GM23338 (cell line): ENCODE results near the gene TRIM27. TPM values are rescaled to one million over a fixed set of nuclear protein-coding genes. Genes with fewer than 3 reads are reported as not detected.
A peak's percentile ranks its signal among the peaks of the same experiment; 100 is the strongest.

Source experiments
- ATAC-seq: fragments of 200-7000 bp; cut with Tn5 transposase; 3 replicates; pipeline ENCODE4 v1.9.1; 2020
- DNase-seq: peaks from one replicate; pipeline ENCODE4 v3.0.0-alpha.2; 2015; ENCODE audit warnings: low spot score
- H2AFZ ChIP-seq: fragments of 200-600 bp; sonication (generic); 2 replicates; pipeline ENCODE4 v1.8.0; 2016; ENCODE audit warnings: antibody characterized with exemption, mild to moderate bottlenecking, moderate library complexity
- H3F3A ChIP-seq: fragments of 200-600 bp; sonication (generic); replicated peaks from 2 replicates; pipeline ENCODE4 v1.8.0; 2017; ENCODE audit warnings: antibody characterized with exemption, mixed run types, low read depth
- H3K27ac ChIP-seq: fragments of 200-600 bp; sonication (generic); 2 replicates; pipeline ENCODE4 v1.6.1; 2016; ENCODE audit warnings: low read depth
- H3K27me3 ChIP-seq: fragments of 200-600 bp; sonication (generic); 2 replicates; pipeline ENCODE4 v1.8.0; 2016; ENCODE audit warnings: mild to moderate bottlenecking, mixed run types, moderate library complexity; ENCODE audit not compliant: insufficient read depth
- H3K36me3 ChIP-seq: fragments of 200-600 bp; sonication (generic); 2 replicates; pipeline ENCODE4 v1.8.0; 2016; ENCODE audit warnings: mild to moderate bottlenecking; ENCODE audit not compliant: insufficient read depth
- H3K4me1 ChIP-seq: fragments of 200-600 bp; sonication (generic); 2 replicates; pipeline ENCODE4 v1.8.0; 2016; ENCODE audit warnings: mild to moderate bottlenecking, moderate library complexity; ENCODE audit not compliant: insufficient read depth
- H3K4me2 ChIP-seq: fragments of 200-600 bp; sonication (generic); 2 replicates; pipeline ENCODE4 v1.7.1; 2017; ENCODE audit warnings: mixed run types
- H3K4me3 ChIP-seq: fragments of 200-600 bp; sonication (generic); 2 replicates; pipeline ENCODE4 v1.6.1; 2016; ENCODE audit warnings: mixed run types
- H3K79me2 ChIP-seq: fragments of 200-600 bp; sonication (generic); replicated peaks from 2 replicates; pipeline ENCODE4 v1.8.0; 2017; ENCODE audit warnings: mild to moderate bottlenecking; ENCODE audit not compliant: insufficient read depth
- H3K9me2 ChIP-seq: fragments of 200-600 bp; sonication (generic); 2 replicates; pipeline ENCODE4 v1.8.0; 2017; ENCODE audit not compliant: insufficient read depth
- H4K20me1 ChIP-seq: fragments of 200-600 bp; sonication (generic); replicated peaks from 2 replicates; pipeline ENCODE4 v1.8.0; 2017; ENCODE audit warnings: mild to moderate bottlenecking; ENCODE audit not compliant: insufficient read depth
- H3K27ac Mint-ChIP-seq: 2 replicates; pipeline ENCODE4 v1.8.0; 2020; ENCODE audit warnings: inconsistent platforms, mild to moderate bottlenecking, moderate library complexity, mixed read lengths
- H3K27me3 Mint-ChIP-seq: 3 replicates; pipeline ENCODE4 v1.8.0; 2022; ENCODE audit warnings: low read depth, mild to moderate bottlenecking, moderate library complexity, mixed read lengths, inconsistent platforms; ENCODE audit not compliant: insufficient read depth, poor library complexity
- H3K36me3 Mint-ChIP-seq: 3 replicates; pipeline ENCODE4 v1.8.0; 2021; ENCODE audit warnings: low read depth, mild to moderate bottlenecking, inconsistent platforms, moderate library complexity, mixed read lengths
- H3K4me1 Mint-ChIP-seq: 3 replicates; pipeline ENCODE4 v1.8.0; 2020; ENCODE audit warnings: mild to moderate bottlenecking, inconsistent platforms, mixed read lengths
- H3K4me3 Mint-ChIP-seq: 3 replicates; pipeline ENCODE4 v1.8.0; 2021; ENCODE audit warnings: moderate library complexity, mild to moderate bottlenecking, inconsistent platforms, mixed read lengths
- H3K9me3 Mint-ChIP-seq: 3 replicates; pipeline ENCODE4 v1.8.0; 2020; ENCODE audit warnings: moderate library complexity, mild to moderate bottlenecking, inconsistent platforms, mixed read lengths
- CREB1 ChIP-seq: fragments of 250-450 bp; sonication (Bioruptor Pico); IDR thresholded peaks from 2 replicates; pipeline ENCODE4 v1.5.0; 2020; ENCODE audit warnings: low read depth, mild to moderate bottlenecking, moderate library complexity
- CTCF ChIP-seq, 2 experiments: fragments of 200-600 bp in 1 of 2; sonication (generic) in 1 of 2; conservative IDR thresholded peaks; 2 replicates each; pipeline versions ENCODE4 v1.5.1 to v1.6.1; 2016 to 2017; ENCODE audit warnings: antibody characterized with exemption in 2 of 2, low read depth in 2 of 2, mild to moderate bottlenecking in 2 of 2, moderate library complexity in 1 of 2
- EZH2 ChIP-seq: fragments of 200-600 bp; sonication (generic); IDR thresholded peaks from one replicate; pipeline ENCODE4 v1.8.0; 2017; ENCODE audit warnings: antibody characterized with exemption, mild to moderate bottlenecking, low read depth; ENCODE audit not compliant: unreplicated experiment
- EZH2phosphoT487 ChIP-seq: fragments of 200-600 bp; sonication (generic); IDR thresholded peaks from one replicate; pipeline ENCODE4 v1.8.1; 2018; ENCODE audit warnings: antibody characterized with exemption; ENCODE audit not compliant: unreplicated experiment
- JUNB ChIP-seq: IDR thresholded peaks from one replicate; pipeline ENCODE4 v1.6.1; 2016; ENCODE audit warnings: antibody characterized with exemption; ENCODE audit not compliant: unreplicated experiment
- NANOG ChIP-seq: IDR thresholded peaks from 2 replicates; pipeline ENCODE4 v1.6.1; 2016; ENCODE audit warnings: antibody characterized with exemption, borderline replicate concordance
- POLR2AphosphoS5 ChIP-seq: IDR thresholded peaks from 2 replicates; pipeline ENCODE4 v1.6.1; 2016; ENCODE audit warnings: antibody characterized with exemption, low read depth
- STAT1 ChIP-seq: IDR thresholded peaks from one replicate; pipeline ENCODE4 v1.6.1; 2016; ENCODE audit warnings: antibody characterized with exemption; ENCODE audit not compliant: unreplicated experiment
- ZNF114 ChIP-seq: fragments of 250-450 bp; sonication (Bioruptor Pico); IDR thresholded peaks from 2 replicates; pipeline ENCODE4 v1.5.0; 2020; ENCODE audit warnings: mild to moderate bottlenecking, moderate library complexity
- ZNF331 ChIP-seq: fragments of 250-450 bp; sonication (Bioruptor Pico); IDR thresholded peaks from 2 replicates; pipeline ENCODE4 v1.5.0; 2020; ENCODE audit warnings: low read depth, mild to moderate bottlenecking, moderate library complexity
- ZNF462 ChIP-seq: fragments of 250-450 bp; sonication (Bioruptor Pico); IDR thresholded peaks from 2 replicates; pipeline ENCODE4 v1.5.0; 2020; ENCODE audit warnings: mild to moderate bottlenecking, moderate library complexity
- polyA plus RNA-seq: library from polyadenylated mRNA; unstranded; fragments of >200 nt; fragmentation: Nextera tagmentation; extraction: Ambion mirVana; gene quantifications from 2 replicates; pipeline ENCODE4 v1.2.1, GENCODE V29; 2016
- total RNA-seq: library from RNA; depleted of rRNA; stranded (reverse); fragments of >200 nt; shearing (Covaris generic); gene quantifications from 2 replicates; pipeline ENCODE4 v1.2.3, GENCODE V29; 2014
- TF ChIP-seq, protein P1 (sequence below): IDR thresholded peaks from 2 replicates; pipeline ENCODE4 v1.6.1; 2016; ENCODE audit warnings: antibody characterized with exemption
- TF ChIP-seq, protein P2 (sequence below): IDR thresholded peaks from one replicate; pipeline ENCODE4 v1.6.1; 2018; ENCODE audit warnings: antibody characterized with exemption; ENCODE audit not compliant: unreplicated experiment

Gene TRIM27
- total and polyA plus RNA-seq, 2 experiments from 2014 or later = 43.1 to 127 TPM

DNA sequence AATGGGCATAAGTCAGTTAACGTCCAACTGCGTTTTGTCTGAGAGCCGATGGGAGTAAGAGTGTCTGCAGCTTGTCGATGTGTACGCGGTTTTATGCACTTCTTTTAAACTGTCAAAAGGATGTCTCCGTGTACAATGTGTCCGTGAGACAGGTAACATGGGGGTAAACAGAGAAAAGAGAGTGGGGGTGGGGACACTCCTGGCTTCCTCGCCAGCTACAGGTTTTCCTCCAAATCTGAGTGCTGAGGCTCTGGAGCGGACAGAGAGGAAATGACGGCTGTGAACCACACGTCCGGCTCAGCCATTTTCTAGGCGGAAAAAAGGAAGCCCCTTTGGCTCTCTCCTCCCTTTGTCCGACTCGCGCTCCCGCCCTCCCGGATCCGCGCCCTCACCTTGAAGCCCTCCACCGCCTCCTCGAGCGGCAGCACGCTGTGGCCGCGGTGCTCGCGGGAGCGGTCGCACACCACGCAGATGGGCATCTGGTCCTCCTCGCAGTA, 916 bp downstream of the TRIM27 start:
- peak overlapping the region; percentile 99 for H3K4me3 ChIP-seq
- Mint-ChIP-seq H3K4me3 (peak overlapping the region; percentile 98), H3K9me3 (no peaks in the 10 kb centered on the region; the same call in 2 of the 3 replicates)

More for the DNA sequence above, 916 bp downstream of the TRIM27 start:
- DNase-seq (peak; percentile 63), ATAC-seq (peak; percentile 42)
- H4K20me1 ChIP-seq = peaks cover 42% of the 10 kb centered on the region
- peaks cover 22% of the 10 kb centered on the region for H3K4me1 ChIP-seq
- H3K27ac Mint-ChIP-seq = peak overlapping the region; percentile 95
- peaks cover 56% of the 10 kb centered on the region for H3K79me2 ChIP-seq
- no peaks in the 10 kb centered on the region for H3K9me2 ChIP-seq
- H3K36me3 Mint-ChIP-seq = peaks cover 49% of the 10 kb centered on the region
- no peaks in the 10 kb centered on the region; the same call in 1 of the 2 replicates for H3F3A ChIP-seq
- peaks cover 37% of the 10 kb centered on the region for H3K36me3 ChIP-seq
- no peak for TF ChIP-seq POLR2AphosphoS5
- TF ChIP-seq ZNF462 (CRISPR knock-in tag) = no peak
- TF ChIP-seq ZNF331 (CRISPR knock-in tag) = no peak
- no peak for TF ChIP-seq STAT1
- no peak for TF ChIP-seq NANOG
- no peak for TF ChIP-seq JUNB
- no peak for TF ChIP-seq EZH2phosphoT487
- no peak for TF ChIP-seq EZH2
- TF ChIP-seq, protein P1, sequence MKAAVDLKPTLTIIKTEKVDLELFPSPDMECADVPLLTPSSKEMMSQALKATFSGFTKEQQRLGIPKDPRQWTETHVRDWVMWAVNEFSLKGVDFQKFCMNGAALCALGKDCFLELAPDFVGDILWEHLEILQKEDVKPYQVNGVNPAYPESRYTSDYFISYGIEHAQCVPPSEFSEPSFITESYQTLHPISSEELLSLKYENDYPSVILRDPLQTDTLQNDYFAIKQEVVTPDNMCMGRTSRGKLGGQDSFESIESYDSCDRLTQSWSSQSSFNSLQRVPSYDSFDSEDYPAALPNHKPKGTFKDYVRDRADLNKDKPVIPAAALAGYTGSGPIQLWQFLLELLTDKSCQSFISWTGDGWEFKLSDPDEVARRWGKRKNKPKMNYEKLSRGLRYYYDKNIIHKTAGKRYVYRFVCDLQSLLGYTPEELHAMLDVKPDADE = no peak
- no peak for TF ChIP-seq ZNF114 (CRISPR knock-in tag)
- no peak for TF ChIP-seq CREB1 (CRISPR knock-in tag)
- TF ChIP-seq, protein P2, sequence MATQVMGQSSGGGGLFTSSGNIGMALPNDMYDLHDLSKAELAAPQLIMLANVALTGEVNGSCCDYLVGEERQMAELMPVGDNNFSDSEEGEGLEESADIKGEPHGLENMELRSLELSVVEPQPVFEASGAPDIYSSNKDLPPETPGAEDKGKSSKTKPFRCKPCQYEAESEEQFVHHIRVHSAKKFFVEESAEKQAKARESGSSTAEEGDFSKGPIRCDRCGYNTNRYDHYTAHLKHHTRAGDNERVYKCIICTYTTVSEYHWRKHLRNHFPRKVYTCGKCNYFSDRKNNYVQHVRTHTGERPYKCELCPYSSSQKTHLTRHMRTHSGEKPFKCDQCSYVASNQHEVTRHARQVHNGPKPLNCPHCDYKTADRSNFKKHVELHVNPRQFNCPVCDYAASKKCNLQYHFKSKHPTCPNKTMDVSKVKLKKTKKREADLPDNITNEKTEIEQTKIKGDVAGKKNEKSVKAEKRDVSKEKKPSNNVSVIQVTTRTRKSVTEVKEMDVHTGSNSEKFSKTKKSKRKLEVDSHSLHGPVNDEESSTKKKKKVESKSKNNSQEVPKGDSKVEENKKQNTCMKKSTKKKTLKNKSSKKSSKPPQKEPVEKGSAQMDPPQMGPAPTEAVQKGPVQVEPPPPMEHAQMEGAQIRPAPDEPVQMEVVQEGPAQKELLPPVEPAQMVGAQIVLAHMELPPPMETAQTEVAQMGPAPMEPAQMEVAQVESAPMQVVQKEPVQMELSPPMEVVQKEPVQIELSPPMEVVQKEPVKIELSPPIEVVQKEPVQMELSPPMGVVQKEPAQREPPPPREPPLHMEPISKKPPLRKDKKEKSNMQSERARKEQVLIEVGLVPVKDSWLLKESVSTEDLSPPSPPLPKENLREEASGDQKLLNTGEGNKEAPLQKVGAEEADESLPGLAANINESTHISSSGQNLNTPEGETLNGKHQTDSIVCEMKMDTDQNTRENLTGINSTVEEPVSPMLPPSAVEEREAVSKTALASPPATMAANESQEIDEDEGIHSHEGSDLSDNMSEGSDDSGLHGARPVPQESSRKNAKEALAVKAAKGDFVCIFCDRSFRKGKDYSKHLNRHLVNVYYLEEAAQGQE = no peak
- no peak for TF ChIP-seq CTCF (conservative IDR thresholded peaks at IDR 0.05; ENCODE audit: low read depth in 2 of 2)
- H3K4me2 ChIP-seq = peak overlapping the region; percentile 100
- no peaks in the 10 kb centered on the region for H3K27me3 ChIP-seq
- H3K27ac ChIP-seq = peak overlapping the region; percentile 98
- peaks cover 22% of the 10 kb centered on the region for H3K4me1 Mint-ChIP-seq
- peaks cover 22% of the 10 kb centered on the region for H3K27me3 Mint-ChIP-seq
- H2AFZ ChIP-seq = peak overlapping the region; percentile 78; the same call in 1 of the 2 replicates
